Raji (cell line): ENCODE data around the gene FOXD2.

Experiments used
- POLR2A ChIP-seq: IDR thresholded peaks from 2 replicates; pipeline ENCODE4 v1.6.1; 2011; ENCODE audit warnings: low read depth, low read length, control low read depth; ENCODE audit not compliant: insufficient read depth

FOXD2 gene

DNA sequence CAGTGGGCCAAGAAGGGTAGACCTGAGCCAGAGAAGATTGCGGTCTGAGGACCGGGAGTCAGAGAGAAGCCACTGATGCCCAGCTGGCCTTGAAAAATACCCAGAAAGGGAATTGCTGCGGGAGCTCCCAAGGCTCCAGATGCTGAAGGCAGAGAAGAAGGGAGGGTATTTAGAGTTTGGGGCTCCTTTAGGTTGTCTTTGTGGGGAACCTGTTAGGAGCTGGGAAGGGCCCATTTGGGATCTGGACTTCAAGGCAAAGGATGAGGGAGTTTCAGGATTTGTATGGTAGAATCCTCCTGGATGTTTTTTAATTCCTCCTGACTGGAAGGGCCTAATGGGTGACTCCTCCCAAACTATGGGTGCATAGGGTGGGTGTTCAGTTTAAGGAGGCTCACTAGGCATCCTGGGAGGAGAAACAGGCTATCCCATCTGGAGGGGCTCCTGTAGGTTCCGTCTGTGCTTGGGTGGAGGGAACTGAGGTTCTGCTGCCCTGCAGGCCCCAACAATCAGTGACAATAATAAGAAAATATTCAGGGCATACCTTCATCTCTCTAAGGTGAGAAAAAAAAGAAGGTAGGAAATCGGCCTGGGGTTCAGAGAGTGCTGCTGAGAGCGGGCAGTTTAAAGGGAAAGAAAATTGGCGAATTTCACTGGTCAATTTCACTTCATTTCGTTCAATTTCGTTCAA is 5.1 kb downstream of the FOXD2 start:
- no peak for TF ChIP-seq POLR2A

DNA sequence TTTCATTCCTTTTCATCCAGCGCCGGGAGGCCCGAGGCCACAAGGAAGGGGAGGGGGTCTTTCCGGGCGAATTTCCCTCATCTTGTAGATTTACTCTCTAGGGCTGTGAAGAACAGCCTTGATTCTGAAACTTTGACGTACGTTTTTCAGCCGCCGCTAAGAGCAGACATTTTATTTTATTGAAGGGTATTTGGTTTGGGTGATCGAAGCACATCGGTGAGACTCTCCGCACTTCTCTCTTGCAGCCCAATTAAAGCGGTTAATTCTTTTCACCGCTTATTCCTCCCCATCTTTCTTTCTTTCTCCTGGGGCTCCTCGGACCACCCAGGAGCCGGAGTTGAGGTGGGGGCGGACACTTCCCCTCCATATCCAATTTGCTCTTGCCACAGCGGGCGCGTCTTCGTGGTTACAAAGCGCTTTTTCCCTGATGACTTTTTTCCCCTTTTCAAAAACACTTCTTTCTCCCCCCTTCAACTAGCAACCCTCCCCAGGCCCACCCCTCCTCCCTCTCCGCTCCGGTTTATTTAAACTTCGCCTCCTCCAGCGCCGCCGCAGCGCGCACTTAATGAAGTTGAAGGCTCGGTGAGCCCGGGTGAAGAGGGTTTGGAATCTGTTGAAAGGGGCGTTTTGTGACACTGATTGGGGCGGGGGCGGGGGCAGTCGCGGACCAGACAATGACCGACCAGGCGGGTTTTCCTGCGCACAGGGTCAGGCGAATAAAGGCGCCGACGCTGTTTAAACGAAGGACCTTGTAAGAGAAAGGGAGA is 5.9 kb downstream of the FOXD2 start:
- TF ChIP-seq POLR2A: no peak

- no peak for TF ChIP-seq POLR2A
Measured at GRCh38 chr1:47444297-47444561, 6.4 kb downstream of the FOXD2 start.

DNA sequence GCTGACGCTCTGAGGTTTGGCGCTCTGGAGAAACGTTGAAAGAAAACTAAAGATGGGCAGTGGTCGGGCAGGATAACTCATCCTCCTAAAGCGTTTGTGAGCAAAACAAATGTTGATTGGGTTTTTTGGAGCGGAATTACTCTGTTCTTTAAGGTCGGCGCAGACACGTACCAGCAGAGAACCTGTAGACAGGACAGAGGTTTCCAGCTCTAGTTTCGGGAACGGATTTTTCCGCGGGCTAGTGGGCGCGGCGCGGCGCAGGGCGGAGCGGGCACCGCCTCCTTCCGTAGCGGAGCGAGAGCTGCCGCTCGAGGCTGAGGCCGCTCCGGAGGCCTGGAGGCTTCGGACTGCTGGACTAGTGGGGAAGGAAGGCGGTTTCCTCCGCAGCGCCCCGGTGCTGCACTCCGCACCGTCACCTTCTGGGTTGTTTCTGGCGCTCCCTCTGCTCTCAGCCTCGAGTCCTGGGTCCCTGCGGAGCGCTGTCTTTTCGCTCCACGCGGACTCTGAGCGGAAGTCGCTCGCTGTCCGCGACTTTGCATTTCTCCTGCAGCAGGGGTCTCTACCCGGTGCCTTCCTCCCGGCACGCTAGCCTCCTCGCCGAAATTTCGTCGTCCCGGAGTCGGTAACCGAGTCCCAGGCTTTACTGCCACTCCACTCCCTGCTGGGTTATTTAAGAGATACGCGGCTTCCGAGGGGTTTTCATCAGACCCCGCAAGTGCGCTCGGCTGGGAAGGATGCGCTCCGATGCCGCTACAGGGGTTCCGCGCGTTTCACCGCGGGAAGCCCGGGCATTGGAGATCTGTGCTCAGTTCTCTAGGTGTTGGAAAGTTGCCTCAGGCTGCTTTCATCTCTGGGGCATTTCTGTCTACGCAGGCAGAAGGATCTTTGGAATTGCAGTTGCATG is 7.0 kb downstream of the FOXD2 start:
- no peak for TF ChIP-seq POLR2A

DNA sequence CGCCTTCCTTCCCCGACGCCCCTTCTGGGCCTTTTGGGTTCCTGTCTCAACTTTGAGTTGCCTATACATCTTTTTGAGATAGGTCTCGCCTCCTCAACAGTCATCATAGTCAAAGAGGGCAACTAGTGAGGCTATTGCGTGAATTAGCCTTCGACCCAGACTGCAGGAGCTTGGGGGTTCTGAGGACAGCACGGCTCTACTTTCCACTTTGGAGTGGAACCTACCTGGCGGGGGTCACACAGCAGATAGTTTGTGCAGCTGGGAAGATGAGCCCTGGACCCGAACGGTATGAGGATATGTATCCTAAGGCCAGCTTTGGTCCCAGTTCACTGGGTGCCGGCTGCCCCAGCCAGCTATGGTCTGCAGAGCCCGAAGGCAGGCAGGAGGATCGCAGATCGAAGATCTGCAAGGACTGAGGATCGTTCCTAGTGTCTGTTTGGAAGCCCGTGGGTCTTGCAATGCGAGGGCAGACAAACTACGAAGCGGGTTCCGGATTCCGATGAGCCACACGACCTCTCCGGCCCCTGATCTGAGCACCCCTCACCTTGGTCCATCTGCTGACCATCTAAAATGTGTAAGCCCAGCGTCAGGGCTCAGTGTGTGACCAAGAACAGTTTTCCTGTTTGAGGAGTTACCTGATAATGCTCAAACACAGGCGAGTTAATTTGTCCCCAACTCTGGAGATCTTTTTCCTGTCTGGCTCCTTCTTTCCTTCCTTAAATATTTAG is 8.1 kb downstream of the FOXD2 start:
- no peak for TF ChIP-seq POLR2A

DNA sequence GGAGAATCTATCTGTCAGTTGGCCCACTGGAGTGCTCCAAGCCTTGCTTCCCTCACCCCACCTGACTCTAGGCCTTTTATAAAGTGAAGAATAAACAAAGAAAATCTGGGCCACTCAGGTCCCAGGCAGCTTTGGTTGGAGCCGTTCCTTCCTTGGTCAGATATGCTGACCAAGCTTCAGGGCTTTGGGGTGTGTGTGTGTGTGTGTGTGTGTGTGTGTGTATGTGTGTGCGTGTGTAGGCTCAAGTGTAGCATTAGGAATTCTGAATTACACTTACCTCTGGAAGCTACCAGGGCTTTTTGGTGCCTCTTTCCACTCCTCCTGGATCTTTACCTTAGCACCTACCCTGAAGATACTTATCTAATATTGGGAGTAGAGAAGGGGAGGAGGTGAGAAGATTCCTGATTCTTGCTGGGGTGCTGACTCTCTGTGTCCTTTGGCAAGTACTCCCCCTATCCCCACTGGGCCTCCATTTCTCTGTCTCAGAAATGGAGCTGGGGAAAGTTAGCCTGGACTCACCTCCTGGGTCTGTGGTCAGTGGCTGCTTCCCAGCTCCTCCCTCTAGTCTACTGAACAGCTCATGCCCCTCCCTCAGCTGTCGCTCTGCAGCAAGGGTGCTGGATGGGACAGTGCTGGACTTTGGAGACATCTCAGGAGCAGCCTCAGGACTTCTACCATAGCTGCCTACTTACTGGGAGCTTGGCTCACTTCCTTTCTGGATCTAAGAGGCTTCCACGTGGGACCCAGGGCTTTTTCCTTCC is 10.8 kb downstream of the FOXD2 start:
- TF ChIP-seq POLR2A: no peak

DNA sequence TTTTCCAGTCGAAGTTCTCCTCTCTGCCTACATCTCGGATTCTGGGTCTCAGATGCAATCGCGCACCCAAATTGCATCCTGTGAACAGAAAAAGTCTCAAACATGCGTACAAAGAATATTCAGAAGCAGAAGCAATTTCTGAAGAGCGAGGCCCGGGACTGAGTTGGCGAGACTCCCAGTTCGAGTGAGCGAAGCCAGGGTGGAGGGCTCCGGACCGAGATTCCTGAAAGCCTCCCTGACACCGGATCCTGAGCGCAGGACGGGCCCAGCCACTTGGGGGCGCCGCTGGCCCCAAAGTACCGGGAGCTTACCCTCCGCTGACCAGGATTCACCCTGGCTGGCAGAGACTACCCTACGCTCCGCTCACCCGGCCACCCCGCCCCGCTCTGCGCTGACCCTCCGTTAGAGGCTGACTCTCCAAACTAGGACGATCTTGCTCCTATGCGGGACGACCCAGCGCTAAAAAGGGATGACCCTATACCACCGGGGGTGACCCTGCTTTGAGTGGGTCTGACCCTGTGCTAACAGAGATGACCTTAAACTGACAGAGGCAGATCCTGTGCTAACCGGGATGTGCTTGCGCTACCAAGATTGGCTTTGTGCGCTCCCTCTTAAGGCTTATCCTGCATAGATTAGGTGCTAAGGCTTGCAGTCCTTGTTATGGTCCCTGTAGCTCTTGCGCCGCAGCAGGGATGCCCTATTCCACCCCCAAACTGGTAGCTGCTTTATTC is 12.1 kb downstream of the FOXD2 start:
- TF ChIP-seq POLR2A: no peak

DNA sequence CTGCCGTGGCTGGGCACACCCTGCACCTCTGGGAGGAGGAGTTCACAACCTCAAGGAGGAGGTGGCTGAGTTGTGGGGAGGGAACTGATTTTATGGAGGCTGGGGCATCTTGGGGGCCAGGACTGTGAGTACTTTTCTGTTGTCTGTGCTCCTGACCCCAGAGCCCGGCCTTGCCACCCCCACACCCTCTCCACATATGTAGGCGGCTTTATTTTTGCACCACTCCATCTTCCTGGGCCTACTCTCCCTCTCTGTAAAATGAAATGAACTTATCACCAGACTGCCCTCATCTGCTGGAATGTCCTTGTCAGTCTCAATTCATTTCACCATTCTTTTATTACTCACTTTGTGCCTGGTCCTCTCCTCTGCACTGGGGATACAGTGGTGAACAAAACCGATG is 12.8 kb downstream of the FOXD2 start:
- no peak for TF ChIP-seq POLR2A

- no peak for TF ChIP-seq POLR2A
Measured at GRCh38 chr1:47452426-47452825, 14.6 kb downstream of the FOXD2 start.

- no peak for TF ChIP-seq POLR2A
Measured at GRCh38 chr1:47456250-47456649, 18.4 kb downstream of the FOXD2 start.

- TF ChIP-seq POLR2A: no peak
Measured at GRCh38 chr1:47459253-47459788, 21.5 kb downstream of the FOXD2 start.

GRCh38 chr1:47460040-47460439 is 22.2 kb downstream of the FOXD2 start:
- TF ChIP-seq POLR2A: no peak

- TF ChIP-seq POLR2A: no peak
Measured at GRCh38 chr1:47460456-47460855, 22.6 kb downstream of the FOXD2 start.

DNA sequence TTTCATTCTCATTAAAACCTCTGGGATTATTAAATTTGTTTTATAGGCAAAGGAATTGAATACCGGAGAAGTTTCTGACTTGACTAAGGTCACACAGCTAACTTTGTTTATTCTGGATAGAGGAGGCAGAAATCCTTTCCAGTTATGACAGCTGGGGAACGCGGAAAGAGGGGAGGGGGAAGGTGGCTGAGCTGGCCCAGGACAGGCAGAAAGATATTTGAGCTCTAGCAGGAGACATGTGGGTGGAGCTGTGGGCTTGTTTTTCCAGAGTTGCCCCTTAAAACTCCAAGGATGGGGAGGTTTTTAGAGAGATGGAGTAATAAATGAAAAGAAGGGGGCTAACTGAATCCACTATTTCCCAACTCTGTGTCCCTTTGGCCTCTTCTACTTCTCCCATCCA is 27.8 kb downstream of the FOXD2 start:
- no peak for TF ChIP-seq POLR2A
